HL-60 (cell line): ENCODE results near the gene CCR4.

ENCODE experiments used
- DNase-seq, 2 experiments: peaks; one replicate each; pipeline ENCODE4 v3.0.0-alpha.2; 2010 to 2020; ENCODE audit warnings: low read depth in 1 of 2, low spot score in 1 of 2
- H3K27ac ChIP-seq: fragments of 250-450 bp; sonication (Bioruptor Pico); replicated peaks from 2 replicates; pipeline ENCODE4 v1.5.1; 2020; ENCODE audit warnings: mild to moderate bottlenecking, moderate library complexity
- H3K27me3 ChIP-seq: fragments of 250-450 bp; sonication (Bioruptor Pico); 2 replicates; pipeline ENCODE4 v1.5.1; 2021; ENCODE audit warnings: mild to moderate bottlenecking, moderate library complexity; ENCODE audit not compliant: insufficient read depth, poor library complexity, severe bottlenecking
- H3K4me3 ChIP-seq: replicated peaks from 2 replicates; pipeline ENCODE4 v1.5.1; 2011; ENCODE audit warnings: mild to moderate bottlenecking, control low read depth, low read length; ENCODE audit not compliant: insufficient read depth
- GABPA ChIP-seq: IDR thresholded peaks from 2 replicates; pipeline ENCODE4 v1.6.1; 2012; ENCODE audit warnings: low read depth
- POLR2AphosphoS5 ChIP-seq: IDR thresholded peaks from 2 replicates; pipeline ENCODE4 v1.6.1; 2012; ENCODE audit warnings: low read depth
- SPI1 ChIP-seq: IDR thresholded peaks from 2 replicates; pipeline ENCODE4 v1.6.1; 2012; ENCODE audit warnings: low read depth, mild to moderate bottlenecking, borderline replicate concordance
- TF ChIP-seq, protein P1 (sequence below): IDR thresholded peaks from one replicate; pipeline ENCODE4 v1.5.1; 2011; ENCODE audit warnings: low read length, control low read depth, inconsistent platforms; ENCODE audit not compliant: insufficient read depth
- TF ChIP-seq, protein P2 (sequence below): IDR thresholded peaks from 2 replicates; pipeline ENCODE4 v1.6.1; 2012; ENCODE audit warnings: low read depth; ENCODE audit not compliant: insufficient replicate concordance

The CCR4 gene

GRCh38 chr3:32948625-32949445 lies 2.6 kb upstream of the CCR4 start:
- no peak for DNase-seq
- H3K27ac ChIP-seq: no peak overlapping the region
- TF ChIP-seq POLR2AphosphoS5 (no peak), SPI1 (no peak), GABPA (no peak)
- TF ChIP-seq, protein P1, sequence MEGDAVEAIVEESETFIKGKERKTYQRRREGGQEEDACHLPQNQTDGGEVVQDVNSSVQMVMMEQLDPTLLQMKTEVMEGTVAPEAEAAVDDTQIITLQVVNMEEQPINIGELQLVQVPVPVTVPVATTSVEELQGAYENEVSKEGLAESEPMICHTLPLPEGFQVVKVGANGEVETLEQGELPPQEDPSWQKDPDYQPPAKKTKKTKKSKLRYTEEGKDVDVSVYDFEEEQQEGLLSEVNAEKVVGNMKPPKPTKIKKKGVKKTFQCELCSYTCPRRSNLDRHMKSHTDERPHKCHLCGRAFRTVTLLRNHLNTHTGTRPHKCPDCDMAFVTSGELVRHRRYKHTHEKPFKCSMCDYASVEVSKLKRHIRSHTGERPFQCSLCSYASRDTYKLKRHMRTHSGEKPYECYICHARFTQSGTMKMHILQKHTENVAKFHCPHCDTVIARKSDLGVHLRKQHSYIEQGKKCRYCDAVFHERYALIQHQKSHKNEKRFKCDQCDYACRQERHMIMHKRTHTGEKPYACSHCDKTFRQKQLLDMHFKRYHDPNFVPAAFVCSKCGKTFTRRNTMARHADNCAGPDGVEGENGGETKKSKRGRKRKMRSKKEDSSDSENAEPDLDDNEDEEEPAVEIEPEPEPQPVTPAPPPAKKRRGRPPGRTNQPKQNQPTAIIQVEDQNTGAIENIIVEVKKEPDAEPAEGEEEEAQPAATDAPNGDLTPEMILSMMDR: no peak
- TF ChIP-seq, protein P2, sequence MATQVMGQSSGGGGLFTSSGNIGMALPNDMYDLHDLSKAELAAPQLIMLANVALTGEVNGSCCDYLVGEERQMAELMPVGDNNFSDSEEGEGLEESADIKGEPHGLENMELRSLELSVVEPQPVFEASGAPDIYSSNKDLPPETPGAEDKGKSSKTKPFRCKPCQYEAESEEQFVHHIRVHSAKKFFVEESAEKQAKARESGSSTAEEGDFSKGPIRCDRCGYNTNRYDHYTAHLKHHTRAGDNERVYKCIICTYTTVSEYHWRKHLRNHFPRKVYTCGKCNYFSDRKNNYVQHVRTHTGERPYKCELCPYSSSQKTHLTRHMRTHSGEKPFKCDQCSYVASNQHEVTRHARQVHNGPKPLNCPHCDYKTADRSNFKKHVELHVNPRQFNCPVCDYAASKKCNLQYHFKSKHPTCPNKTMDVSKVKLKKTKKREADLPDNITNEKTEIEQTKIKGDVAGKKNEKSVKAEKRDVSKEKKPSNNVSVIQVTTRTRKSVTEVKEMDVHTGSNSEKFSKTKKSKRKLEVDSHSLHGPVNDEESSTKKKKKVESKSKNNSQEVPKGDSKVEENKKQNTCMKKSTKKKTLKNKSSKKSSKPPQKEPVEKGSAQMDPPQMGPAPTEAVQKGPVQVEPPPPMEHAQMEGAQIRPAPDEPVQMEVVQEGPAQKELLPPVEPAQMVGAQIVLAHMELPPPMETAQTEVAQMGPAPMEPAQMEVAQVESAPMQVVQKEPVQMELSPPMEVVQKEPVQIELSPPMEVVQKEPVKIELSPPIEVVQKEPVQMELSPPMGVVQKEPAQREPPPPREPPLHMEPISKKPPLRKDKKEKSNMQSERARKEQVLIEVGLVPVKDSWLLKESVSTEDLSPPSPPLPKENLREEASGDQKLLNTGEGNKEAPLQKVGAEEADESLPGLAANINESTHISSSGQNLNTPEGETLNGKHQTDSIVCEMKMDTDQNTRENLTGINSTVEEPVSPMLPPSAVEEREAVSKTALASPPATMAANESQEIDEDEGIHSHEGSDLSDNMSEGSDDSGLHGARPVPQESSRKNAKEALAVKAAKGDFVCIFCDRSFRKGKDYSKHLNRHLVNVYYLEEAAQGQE: no peak
- H3K4me3 ChIP-seq: no peak overlapping the region
- no peaks in the 10 kb centered on the region for H3K27me3 ChIP-seq

GRCh38 chr3:32950516-32950915 lies 928 bp upstream of the CCR4 start:
- no peak for TF ChIP-seq POLR2AphosphoS5
- TF ChIP-seq, protein P2: no peak
- TF ChIP-seq, protein P1: no peak
- no peak for TF ChIP-seq SPI1
- TF ChIP-seq GABPA: no peak
- H3K27ac ChIP-seq: no peak overlapping the region

GRCh38 chr3:32952369-32953077 lies 1.1 kb downstream of the CCR4 start:
- TF ChIP-seq GABPA (no peak), SPI1 (no peak), POLR2AphosphoS5 (no peak)
- TF ChIP-seq, protein P1: no peak
- TF ChIP-seq, protein P2: no peak

More at GRCh38 chr3:32950516-32950915, 928 bp upstream of the CCR4 start:
- Histone ChIP-seq H3K4me3 (no peak overlapping the region), H3K27me3 (no peaks in the 10 kb centered on the region)
- no peak for DNase-seq

More at GRCh38 chr3:32952369-32953077, 1.1 kb downstream of the CCR4 start:
- DNase-seq: no peak
- Histone ChIP-seq H3K27ac (no peak overlapping the region), H3K27me3 (no peaks in the 10 kb centered on the region), H3K4me3 (no peak overlapping the region)
